Gastrocnemius medialis (tissue), 4 donors: ENCODE data around the gene PHRF1. TPM values are rescaled to one million over a fixed set of nuclear protein-coding genes. Genes with fewer than 3 reads are reported as not detected.

Experiments used
- ATAC-seq, 2 donors: fragments of 150-250 bp; one replicate each; pipeline ENCODE4 v1.9.1; 2016
- DNase-seq, 2 donors: peaks; one replicate each; pipeline ENCODE4 v3.0.0-alpha.2; 2019
- H3K27ac ChIP-seq, 4 donors: fragments of 200-600 bp; sonication (generic); 1 replicate in 1 of 4; 2 replicates in 3 of 4; pipeline ENCODE4 v1.5.1; 2016 to 2018; ENCODE audit warnings: mild to moderate bottlenecking in 2 of 4, moderate library complexity in 1 of 4
- H3K27me3 ChIP-seq, 3 donors: fragments of 200-600 bp; sonication (generic) in 2 of 3; 1 replicate in 1 of 3; 2 replicates in 2 of 3; pipeline versions ENCODE4 v1.5.1 to v1.6.0; 2016 to 2019; ENCODE audit warnings: mild to moderate bottlenecking in 1 of 3, moderate library complexity in 1 of 3
- H3K36me3 ChIP-seq, 2 donors: fragments of 200-600 bp; sonication (generic) in 1 of 2; one replicate each; pipeline ENCODE4 v1.5.1; 2017 to 2018
- H3K4me1 ChIP-seq, 2 donors: fragments of 200-600 bp; sonication (generic) in 1 of 2; one replicate each; pipeline ENCODE4 v1.5.1; 2016 to 2017; ENCODE audit warnings: mild to moderate bottlenecking in 2 of 2
- H3K4me3 ChIP-seq, 4 donors: fragments of 200-600 bp; sonication (generic) in 3 of 4; 1 replicate in 1 of 4; 2 replicates in 3 of 4; pipeline ENCODE4 v1.5.1; 2016 to 2019; ENCODE audit warnings: mild to moderate bottlenecking in 2 of 4
- H3K9me3 ChIP-seq, 3 donors: fragments of 200-600 bp; sonication (generic) in 2 of 3; 1 replicate in 1 of 3; 2 replicates in 2 of 3; pipeline ENCODE4 v1.5.1; 2016 to 2019
- CTCF ChIP-seq, 5 experiments: fragments of 450-650 bp in 3 of 5; fragments of 200-600 bp in 2 of 5; sonication (generic) in 2 of 5; IDR thresholded peaks in 4 of 5; conservative IDR thresholded peaks in 1 of 5; 1 replicate in 4 of 5; 2 replicates in 1 of 5; pipeline ENCODE4 v1.5.1; 2016 to 2019; ENCODE audit warnings: antibody characterized with exemption in 5 of 5, mild to moderate bottlenecking in 3 of 5, moderate library complexity in 3 of 5
- POLR2A ChIP-seq, 2 donors: fragments of 450-650 bp; IDR thresholded peaks; one replicate each; pipeline ENCODE4 v1.6.1; 2017; ENCODE audit warnings: antibody characterized with exemption in 2 of 2, mild to moderate bottlenecking in 2 of 2, moderate library complexity in 2 of 2
- in situ Hi-C, 4 donors: fragments of 200-750 bp; cut with MboI; loops; one replicate each; pipeline versions ENCODE4 v1.15.0 to v1.8.0; 2017; ENCODE audit warnings: low sequenced_read_pairs in 4 of 4
- intact Hi-C: fragments of 100-400 bp; cut with DNase I; formaldehyde crosslinking; loops from one replicate; pipeline ENCODE4 v1.15.1; 2023; ENCODE audit warnings: low total_unique reads
- total RNA-seq, 4 donors: library from RNA; depleted of rRNA; stranded (reverse); fragments of >200 nt; gene quantifications; one replicate each; pipeline versions ENCODE4 v1.1.0 to v1.2.3, GENCODE V29; 2016

Gene PHRF1
- total RNA-seq, 4 donors from 2014 or later = 9.2 to 22.6 (median 20.8) TPM

- Histone ChIP-seq H3K36me3 (peaks cover 0 to 83% of the 10 kb centered on the region in 2 donors), H3K27me3 (no peaks in the 10 kb centered on the region), H3K4me1 (no peaks in the 10 kb centered on the region), H3K27ac (no peak overlapping the region), H3K4me3 (no peak overlapping the region), H3K9me3 (no peaks in the 10 kb centered on the region)
- ATAC-seq (no peak), DNase-seq (no peak)
- no peak for TF ChIP-seq POLR2A (IDR thresholded peaks at IDR 0.05)
- in situ Hi-C loops (no loop called here), intact Hi-C loops (no loop called here)
Observed at GRCh38 chr11:595400-595799, 19.1 kb downstream of the PHRF1 start.

GRCh38 chr11:596374-596773 is 20.1 kb downstream of the PHRF1 start:
- intact Hi-C loops = no loop called here

GRCh38 chr11:597166-597725 is 21.0 kb downstream of the PHRF1 start:
- DNase-seq (no peak), ATAC-seq (no peak)
- intact Hi-C loops = no loop called here
- H3K4me1 ChIP-seq = no peaks in the 10 kb centered on the region
- TF ChIP-seq POLR2A (IDR thresholded peaks at IDR 0.05) (no peak), CTCF (IDR thresholded peaks at IDR 0.05 in 4 of 5, conservative IDR thresholded peaks at IDR 0.05 in 1 of 5) (no peak)
- peaks cover 0 to 90% of the 10 kb centered on the region in 2 donors for H3K36me3 ChIP-seq
- in situ Hi-C loops = no loop called here
- no peak overlapping the region for H3K4me3 ChIP-seq
- no peak overlapping the region for H3K27ac ChIP-seq
- H3K27me3 ChIP-seq = no peaks in the 10 kb centered on the region
- H3K9me3 ChIP-seq = no peaks in the 10 kb centered on the region

More at GRCh38 chr11:596374-596773, 20.1 kb downstream of the PHRF1 start:
- no peak for TF ChIP-seq CTCF (IDR thresholded peaks at IDR 0.05 in 4 of 5, conservative IDR thresholded peaks at IDR 0.05 in 1 of 5)
- no peak for TF ChIP-seq POLR2A (IDR thresholded peaks at IDR 0.05)
- in situ Hi-C loops = no loop called here
- no peak for DNase-seq
- Histone ChIP-seq H3K27me3 (no peaks in the 10 kb centered on the region), H3K4me3 (no peak overlapping the region), H3K36me3 (peaks cover 0 to 85% of the 10 kb centered on the region in 2 donors), H3K9me3 (no peaks in the 10 kb centered on the region), H3K4me1 (no peaks in the 10 kb centered on the region), H3K27ac (no peak overlapping the region)
- no peak for ATAC-seq

- intact Hi-C loops = no loop called here
- TF ChIP-seq CTCF (IDR thresholded peaks at IDR 0.05 in 4 of 5, conservative IDR thresholded peaks at IDR 0.05 in 1 of 5) (no peak), POLR2A (IDR thresholded peaks at IDR 0.05) (no peak)
- Histone ChIP-seq H3K9me3 (no peaks in the 10 kb centered on the region), H3K27me3 (no peaks in the 10 kb centered on the region), H3K4me1 (no peaks in the 10 kb centered on the region), H3K4me3 (no peak overlapping the region), H3K27ac (no peak overlapping the region), H3K36me3 (peaks cover 0 to 90% of the 10 kb centered on the region in 2 donors)
- in situ Hi-C loops = no loop called here
- ATAC-seq (no peak), DNase-seq (no peak)
Observed at GRCh38 chr11:598005-598680, 21.9 kb downstream of the PHRF1 start.

- H3K27ac ChIP-seq = no peak overlapping the region
- intact Hi-C loops (no loop called here), in situ Hi-C loops (no loop called here)
- DNase-seq (no peak), ATAC-seq (no peak)
- no peaks in the 10 kb centered on the region for H3K27me3 ChIP-seq
- TF ChIP-seq CTCF (IDR thresholded peaks at IDR 0.05 in 4 of 5, conservative IDR thresholded peaks at IDR 0.05 in 1 of 5) (no peak), POLR2A (IDR thresholded peaks at IDR 0.05) (no peak)
- no peak overlapping the region for H3K4me3 ChIP-seq
- H3K9me3 ChIP-seq = no peaks in the 10 kb centered on the region
- peaks cover 0 to 93% of the 10 kb centered on the region in 2 donors for H3K36me3 ChIP-seq
- H3K4me1 ChIP-seq = no peaks in the 10 kb centered on the region
Observed at GRCh38 chr11:601573-602245, 25.4 kb downstream of the PHRF1 start.
